Stomach (tissue), 4 donors: ENCODE data around the gene CHRNB1.

ENCODE experiments used
- CTCF ChIP-seq, 7 experiments: fragments of 450-650 bp in 4 of 7; fragments of 200-600 bp in 3 of 7; sonication (generic) in 3 of 7; IDR thresholded peaks; one replicate each; pipeline ENCODE4 v1.5.1; 2016 to 2019; ENCODE audit warnings: antibody characterized with exemption in 7 of 7, control low read depth in 2 of 7, mild to moderate bottlenecking in 1 of 7
- EP300 ChIP-seq: sonication (generic); formaldehyde crosslinking; IDR thresholded peaks from one replicate; pipeline ENCODE4 v1.6.1; 2017; ENCODE audit warnings: antibody characterized with exemption
- POLR2A ChIP-seq, 4 donors: fragments of 450-650 bp; IDR thresholded peaks; one replicate each; pipeline ENCODE4 v1.6.1; 2016; ENCODE audit warnings: antibody characterized with exemption in 4 of 4, control low read depth in 2 of 4, mild to moderate bottlenecking in 1 of 4, moderate library complexity in 1 of 4
- POLR2AphosphoS5 ChIP-seq, 3 donors: sonication (generic); formaldehyde crosslinking; IDR thresholded peaks; one replicate each; pipeline ENCODE4 v1.6.1; 2016; ENCODE audit warnings: antibody characterized with exemption in 3 of 3

GRCh38 chr17:7484067-7484918 lies 39.4 kb downstream of the CHRNB1 start, which contains the start of gene POLR2A:
- no peak for TF ChIP-seq CTCF (IDR thresholded peaks at IDR 0.05)
- peak in 3 of 4 donors; percentile 96 to 100 (median 100) for TF ChIP-seq POLR2A (IDR thresholded peaks at IDR 0.05)
- peak; percentile 100 for TF ChIP-seq POLR2AphosphoS5 (IDR thresholded peaks at IDR 0.05)
- no peak for TF ChIP-seq EP300
